ENCODE results near the gene TCF3.
A peak's percentile ranks its signal among the peaks of the same experiment; 100 is the strongest.
"Not testable (repeated sequence)": the region's sequence is repeated elsewhere in the genome, so short reads cannot be mapped to it uniquely, and the experiment has no call there.

TCF3 gene

DNA sequence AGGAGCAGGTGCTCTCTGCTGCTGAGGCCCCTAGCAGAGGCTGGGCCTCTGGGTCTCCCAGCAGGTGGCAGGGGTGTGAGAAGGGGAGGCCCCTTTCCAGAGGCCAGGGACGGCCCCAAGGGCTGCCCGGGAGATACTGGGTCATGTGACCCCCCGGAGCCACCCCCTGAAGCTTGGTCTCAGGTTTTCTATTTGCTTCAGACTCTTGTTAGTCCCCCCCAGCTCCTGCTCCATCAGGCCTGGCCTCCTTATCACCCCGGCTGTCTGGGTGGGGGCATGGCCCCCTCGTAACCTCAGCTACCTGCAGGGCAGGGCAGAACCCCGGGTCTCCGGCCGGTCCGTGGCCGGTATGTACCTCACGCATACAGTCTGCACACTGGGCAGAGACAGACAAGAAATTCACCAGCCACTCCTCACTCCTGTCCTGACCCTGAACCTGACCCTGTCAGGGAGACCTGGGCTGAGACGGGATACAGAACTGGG lies 13.2 kb upstream of the TCF3 start:
- no peaks in the 10 kb centered on the region for H3K36me3 Mint-ChIP-seq
- peaks cover 0 to 2% of the 10 kb centered on the region in 2 donors for H3K9me3 Mint-ChIP-seq
- peak; percentile 61 for DNase-seq
- H3K4me1 Mint-ChIP-seq = peaks cover 39 to 79% of the 10 kb centered on the region in 2 donors
- peak; percentile 22 to 35 for ATAC-seq (replicated peaks)
- H3K27me3 Mint-ChIP-seq = no peaks in the 10 kb centered on the region
- peak overlapping the region; percentile 82 for H3K27ac Mint-ChIP-seq
- peak overlapping the region; percentile 11 to 45 for H3K4me3 Mint-ChIP-seq

DNA sequence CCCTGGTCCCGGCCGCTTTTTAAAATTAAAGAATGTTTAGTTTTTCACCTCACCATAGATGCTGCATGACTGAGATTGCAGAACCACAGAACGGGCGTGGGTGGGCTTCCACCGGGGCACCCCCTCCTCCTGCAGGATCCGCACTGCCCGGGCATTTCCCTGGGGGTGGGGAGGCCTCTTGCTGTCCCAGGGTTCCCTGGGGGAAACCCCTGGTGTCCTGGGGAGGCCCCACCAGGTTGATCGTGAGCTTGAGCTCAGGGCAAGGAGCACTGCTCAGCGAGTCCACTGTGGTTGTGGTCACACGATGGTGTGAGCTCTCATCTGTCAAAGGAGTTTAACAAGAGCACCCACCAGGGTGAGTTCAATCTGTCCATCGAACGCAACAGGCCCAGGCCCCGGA lies 11.4 kb upstream of the TCF3 start:
- Mint-ChIP-seq H3K4me1 (peaks cover 34 to 83% of the 10 kb centered on the region in 2 donors), H3K27me3 (no peaks in the 10 kb centered on the region), H3K36me3 (no peaks in the 10 kb centered on the region), H3K27ac (peak overlapping the region; percentile 73), H3K4me3 (peak overlapping the region; percentile 48 to 54), H3K9me3 (peaks cover 3 to 5% of the 10 kb centered on the region in 2 donors)
- DNase-seq (peak; percentile 94), ATAC-seq (replicated peaks) (peak; percentile 35 to 50)

DNA sequence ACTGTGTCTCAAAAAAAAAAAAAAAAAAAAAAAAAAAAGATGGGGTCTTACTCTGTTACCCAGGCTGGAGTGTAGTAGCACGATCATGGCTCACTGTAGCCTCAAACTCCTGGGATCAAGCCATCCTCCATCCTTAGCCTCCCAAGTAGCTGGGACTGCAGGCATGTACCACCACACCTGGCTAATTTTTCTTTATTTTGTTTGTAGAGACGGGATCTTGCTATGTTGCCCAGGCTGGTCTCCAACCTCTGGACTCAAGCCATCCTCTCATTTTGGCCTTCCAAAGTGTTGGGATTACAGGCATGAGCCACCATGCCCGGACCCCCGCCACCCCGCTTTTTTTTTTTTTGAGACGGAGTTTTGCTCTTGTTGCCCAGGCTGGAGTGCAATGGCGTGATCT lies 10.8 kb upstream of the TCF3 start:
- not testable (repeated sequence) for DNase-seq; H3K36me3 Mint-ChIP-seq; H3K9me3 Mint-ChIP-seq; ATAC-seq (replicated peaks); H3K27me3 Mint-ChIP-seq
- Mint-ChIP-seq H3K27ac (peak overlapping the region; percentile 73), H3K4me1 (peaks cover 34 to 83% of the 10 kb centered on the region in 2 donors), H3K4me3 (peak overlapping the region in 1 of 2 donors; percentile 54)

DNA sequence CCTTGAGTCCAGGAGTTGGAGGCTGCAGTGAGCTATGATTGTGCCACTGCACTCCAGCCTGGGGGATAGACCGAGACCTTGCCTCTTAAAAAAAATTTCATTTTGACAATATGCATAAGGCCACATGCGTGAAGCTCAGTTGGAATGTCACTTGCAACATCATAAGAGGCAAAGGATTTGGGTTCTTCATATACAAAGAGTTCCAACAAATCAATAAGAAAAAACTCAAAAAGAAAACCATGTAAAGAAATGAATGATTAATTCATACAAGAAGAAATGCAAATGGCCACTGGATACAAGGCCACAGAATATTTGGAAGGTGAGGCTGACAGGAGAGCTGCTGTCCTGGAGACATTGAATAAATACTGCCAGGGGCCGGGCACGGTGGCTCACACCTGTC lies 9.6 kb upstream of the TCF3 start:
- Mint-ChIP-seq H3K9me3 (peaks cover 3 to 5% of the 10 kb centered on the region in 2 donors), H3K27me3 (no peaks in the 10 kb centered on the region), H3K4me1 (peaks cover 31 to 78% of the 10 kb centered on the region in 2 donors), H3K27ac (no peak overlapping the region), H3K4me3 (no peak overlapping the region), H3K36me3 (peaks cover 0 to 2% of the 10 kb centered on the region in 2 donors)
- ATAC-seq (replicated peaks) = no peak
- DNase-seq = no peak

DNA sequence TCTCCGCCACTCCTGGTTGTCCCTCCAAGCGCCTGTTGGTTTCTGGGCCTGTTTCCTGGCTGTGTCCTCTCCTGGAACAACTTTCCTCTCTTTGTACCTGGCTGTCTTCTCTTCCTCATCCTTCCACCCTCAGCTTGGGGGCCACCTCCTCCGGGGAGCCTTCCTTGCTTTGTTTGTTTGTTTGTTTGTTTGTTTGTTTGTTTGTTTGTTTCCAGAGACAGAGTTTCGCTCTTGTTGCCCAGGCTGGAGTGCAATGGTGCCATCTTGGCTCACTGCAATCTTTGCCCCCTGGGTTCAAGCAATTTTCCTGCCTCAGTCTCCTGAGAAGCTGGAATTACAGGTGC lies 6.6 kb upstream of the TCF3 start:
- Mint-ChIP-seq H3K9me3 (peaks cover 3 to 5% of the 10 kb centered on the region in 2 donors), H3K4me1 (peaks cover 39 to 76% of the 10 kb centered on the region in 2 donors), H3K4me3 (no peak overlapping the region), H3K36me3 (peaks cover 0 to 2% of the 10 kb centered on the region in 2 donors), H3K27ac (no peak overlapping the region), H3K27me3 (no peaks in the 10 kb centered on the region)
- DNase-seq = no peak
- ATAC-seq (replicated peaks) = no peak

DNA sequence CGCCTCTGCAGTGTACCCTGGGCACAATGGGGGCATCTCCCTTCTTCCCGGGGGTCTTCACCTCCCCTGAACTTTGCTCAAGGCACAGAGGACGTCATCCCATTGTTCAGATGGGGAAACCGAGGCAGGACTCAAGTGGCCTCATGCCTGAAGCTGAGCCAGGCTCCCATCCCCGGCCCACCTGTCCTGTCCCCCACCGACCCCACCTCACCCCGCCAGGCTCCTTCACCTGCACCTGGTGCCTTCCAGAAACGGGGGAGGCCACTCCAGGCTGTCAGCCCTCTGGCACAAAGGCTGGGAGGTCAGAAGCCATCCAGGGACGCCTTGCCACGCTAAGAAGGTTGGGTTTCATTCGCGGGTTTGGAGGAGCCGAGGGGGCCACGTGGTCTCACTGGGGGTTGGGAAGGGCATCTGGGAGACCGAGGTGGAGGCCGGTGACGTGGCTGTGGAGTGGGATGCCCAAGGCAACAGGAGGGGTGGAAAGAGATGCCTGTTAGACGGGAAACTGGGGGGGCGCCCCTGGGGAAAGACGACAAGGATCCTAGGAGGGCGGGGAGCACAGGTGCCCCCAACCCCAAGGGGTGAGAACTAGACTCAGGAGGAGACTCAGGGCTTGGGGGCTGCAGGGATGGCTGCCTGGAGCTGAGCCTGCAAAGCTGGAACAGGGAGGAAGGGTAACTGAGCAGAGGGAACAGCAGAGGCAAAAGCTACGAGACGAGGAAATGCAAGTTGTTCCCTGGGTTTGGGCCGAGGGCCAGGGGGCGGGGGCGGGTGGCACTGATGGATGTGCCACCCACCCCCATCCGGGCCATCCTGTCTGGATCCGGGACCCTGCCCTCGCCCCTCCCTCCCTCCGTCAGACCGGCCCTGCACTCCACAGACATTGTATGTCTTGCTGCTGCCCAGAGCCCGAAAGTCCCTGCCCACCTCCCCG lies 6.0 kb upstream of the TCF3 start:
- peaks cover 3 to 5% of the 10 kb centered on the region in 2 donors for H3K9me3 Mint-ChIP-seq
- ATAC-seq (replicated peaks) (no peak), DNase-seq (no peak)
- H3K27me3 Mint-ChIP-seq = no peaks in the 10 kb centered on the region
- H3K27ac Mint-ChIP-seq = peak overlapping the region; percentile 9
- H3K4me3 Mint-ChIP-seq = no peak overlapping the region
- H3K36me3 Mint-ChIP-seq = peaks cover 0 to 2% of the 10 kb centered on the region in 2 donors
- H3K4me1 Mint-ChIP-seq = peaks cover 37 to 71% of the 10 kb centered on the region in 2 donors

DNA sequence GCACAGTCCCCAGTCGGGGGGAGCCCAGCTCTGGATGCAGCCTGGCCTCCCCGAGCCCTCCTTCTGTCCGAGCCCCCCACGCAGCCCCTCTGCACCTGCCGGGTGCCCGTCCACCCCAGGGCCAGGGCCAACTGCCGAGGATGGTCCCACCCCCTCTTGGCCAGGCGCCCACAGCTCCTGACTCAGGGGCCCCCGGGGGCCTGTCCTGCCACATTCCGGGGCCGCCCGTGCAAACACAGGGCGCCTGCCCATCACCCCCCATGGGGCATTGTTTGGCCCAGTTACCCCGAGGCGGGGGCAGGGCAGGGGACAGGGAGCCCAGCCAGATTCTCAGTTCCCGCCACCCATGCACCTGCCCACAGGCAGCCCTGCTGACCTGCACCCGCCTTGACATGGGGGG lies 5.3 kb upstream of the TCF3 start:
- Mint-ChIP-seq H3K4me1 (peaks cover 37 to 70% of the 10 kb centered on the region in 2 donors), H3K36me3 (peaks cover 0 to 2% of the 10 kb centered on the region in 2 donors), H3K27me3 (no peaks in the 10 kb centered on the region), H3K4me3 (no peak overlapping the region), H3K9me3 (peaks cover 3 to 5% of the 10 kb centered on the region in 2 donors), H3K27ac (no peak overlapping the region)
- no peak for DNase-seq
- ATAC-seq (replicated peaks) = no peak

DNA sequence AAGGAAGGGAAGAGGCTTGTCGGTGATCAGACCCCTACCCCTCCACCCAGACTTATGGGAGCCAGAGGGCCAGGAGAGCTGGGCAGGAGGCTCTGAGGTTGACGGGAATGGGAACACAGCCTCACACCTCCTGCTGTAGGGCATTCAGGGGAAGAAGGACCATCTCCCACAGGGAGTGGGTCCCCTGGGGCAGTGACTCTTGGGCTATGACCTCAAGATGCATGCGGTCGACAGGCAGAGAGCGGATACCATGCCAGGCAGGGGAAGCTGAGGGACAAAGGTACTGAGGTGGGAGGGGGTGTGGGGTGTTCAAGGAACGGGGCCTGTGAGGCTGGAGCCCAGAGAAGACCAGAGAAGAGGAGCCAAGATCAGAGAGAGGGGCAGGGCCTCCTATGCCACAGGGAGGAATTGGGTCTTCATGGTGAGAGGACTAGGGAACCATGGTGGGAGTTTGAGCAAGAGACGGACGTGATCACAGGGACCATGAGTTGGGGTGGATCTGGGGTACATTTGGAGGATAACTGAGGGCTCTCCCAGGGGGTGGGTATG lies 4.6 kb upstream of the TCF3 start:
- Mint-ChIP-seq H3K27ac (peak overlapping the region; percentile 81), H3K9me3 (peaks cover 3 to 5% of the 10 kb centered on the region in 2 donors), H3K36me3 (peaks cover 0 to 2% of the 10 kb centered on the region in 2 donors), H3K27me3 (no peaks in the 10 kb centered on the region), H3K4me3 (no peak overlapping the region), H3K4me1 (peaks cover 36 to 66% of the 10 kb centered on the region in 2 donors)
- DNase-seq (no peak), ATAC-seq (replicated peaks) (no peak)

DNA sequence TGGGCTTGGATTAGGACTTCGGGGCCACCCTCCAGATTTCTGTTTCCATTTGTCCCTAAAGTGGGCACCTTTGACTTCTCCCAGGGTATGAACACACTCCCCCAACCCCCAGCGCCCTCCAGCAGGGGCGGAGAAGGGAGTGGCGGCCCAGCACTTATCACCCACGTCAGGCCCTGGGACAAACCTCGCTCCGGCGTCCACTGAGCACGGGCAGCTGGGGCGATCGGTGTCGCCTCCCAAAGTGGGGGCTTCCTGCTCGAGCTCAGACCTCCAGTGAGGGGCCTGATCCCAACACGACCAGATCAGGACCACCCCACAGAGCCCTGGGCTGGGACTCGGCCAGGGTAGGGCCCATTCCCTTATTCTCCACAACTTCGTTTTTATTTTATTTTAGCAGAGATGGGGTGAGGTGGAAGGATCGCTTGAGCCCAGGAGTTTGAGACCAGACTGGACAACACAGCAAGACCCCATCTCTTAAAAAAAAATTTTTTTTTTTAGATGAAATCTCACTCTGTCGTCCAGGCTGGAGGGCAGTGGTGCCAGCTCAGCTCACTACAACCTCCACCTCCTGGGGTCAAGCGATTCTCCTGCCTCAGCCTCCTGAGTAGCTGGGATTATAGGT lies 3.7 kb upstream of the TCF3 start:
- no peak overlapping the region for H3K27ac Mint-ChIP-seq
- H3K9me3 Mint-ChIP-seq = peaks cover 3% of the 10 kb centered on the region in 2 donors
- DNase-seq = no peak
- peaks cover 37 to 63% of the 10 kb centered on the region in 2 donors for H3K4me1 Mint-ChIP-seq
- H3K27me3 Mint-ChIP-seq = no peaks in the 10 kb centered on the region
- H3K4me3 Mint-ChIP-seq = no peak overlapping the region
- peaks cover 4% of the 10 kb centered on the region in 2 donors for H3K36me3 Mint-ChIP-seq
- ATAC-seq (replicated peaks) = no peak

DNA sequence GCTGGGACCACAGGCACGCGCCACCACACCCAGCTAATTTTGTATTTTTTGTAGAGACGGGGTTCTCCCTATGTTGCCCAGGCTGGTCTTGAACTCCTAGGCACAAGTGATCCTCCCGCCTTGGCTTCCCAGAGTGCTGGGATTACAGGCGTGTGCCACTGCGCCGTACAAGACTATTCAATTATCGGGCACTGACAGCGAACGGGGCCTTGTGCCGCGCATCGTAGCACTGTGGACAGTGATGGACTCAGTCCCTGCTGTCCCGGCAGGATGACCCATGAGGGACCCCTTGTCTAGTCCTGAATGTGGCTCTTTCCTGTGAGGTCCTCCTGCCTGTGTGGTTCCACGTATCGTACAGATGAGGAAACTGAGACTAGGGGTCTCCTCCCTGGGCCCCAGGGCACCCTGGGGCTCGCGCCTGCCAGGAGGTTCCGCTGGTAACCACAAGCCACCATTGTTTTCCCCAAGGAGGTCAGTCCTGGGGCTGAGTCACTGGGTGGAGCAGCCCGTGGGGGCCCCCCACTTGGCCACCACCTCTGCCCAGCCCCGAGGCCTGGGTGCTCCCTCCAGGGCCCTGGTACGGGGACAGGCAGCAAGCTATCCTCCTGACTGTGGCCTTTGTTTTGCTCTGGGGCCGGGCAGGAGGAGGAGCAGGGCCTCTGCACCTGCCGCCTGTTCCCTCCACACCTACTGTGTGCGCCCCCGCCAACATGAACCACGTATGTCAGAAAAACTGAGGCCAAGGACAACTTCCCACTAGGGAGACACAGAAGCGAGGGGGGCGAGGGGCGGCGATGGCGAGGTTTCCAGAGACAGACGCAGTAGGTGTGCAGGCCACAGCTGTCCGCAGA lies 2.9 kb upstream of the TCF3 start:
- DNase-seq = no peak
- H3K4me1 Mint-ChIP-seq = peaks cover 37 to 63% of the 10 kb centered on the region in 2 donors
- peak overlapping the region in 1 of 2 donors; percentile 48 for H3K4me3 Mint-ChIP-seq
- H3K9me3 Mint-ChIP-seq = peaks cover 1 to 3% of the 10 kb centered on the region in 2 donors
- H3K36me3 Mint-ChIP-seq = peaks cover 10 to 11% of the 10 kb centered on the region in 2 donors
- ATAC-seq (replicated peaks) = peak in 1 of 2 donors; percentile 7
- no peaks in the 10 kb centered on the region for H3K27me3 Mint-ChIP-seq
- H3K27ac Mint-ChIP-seq = no peak overlapping the region

DNA sequence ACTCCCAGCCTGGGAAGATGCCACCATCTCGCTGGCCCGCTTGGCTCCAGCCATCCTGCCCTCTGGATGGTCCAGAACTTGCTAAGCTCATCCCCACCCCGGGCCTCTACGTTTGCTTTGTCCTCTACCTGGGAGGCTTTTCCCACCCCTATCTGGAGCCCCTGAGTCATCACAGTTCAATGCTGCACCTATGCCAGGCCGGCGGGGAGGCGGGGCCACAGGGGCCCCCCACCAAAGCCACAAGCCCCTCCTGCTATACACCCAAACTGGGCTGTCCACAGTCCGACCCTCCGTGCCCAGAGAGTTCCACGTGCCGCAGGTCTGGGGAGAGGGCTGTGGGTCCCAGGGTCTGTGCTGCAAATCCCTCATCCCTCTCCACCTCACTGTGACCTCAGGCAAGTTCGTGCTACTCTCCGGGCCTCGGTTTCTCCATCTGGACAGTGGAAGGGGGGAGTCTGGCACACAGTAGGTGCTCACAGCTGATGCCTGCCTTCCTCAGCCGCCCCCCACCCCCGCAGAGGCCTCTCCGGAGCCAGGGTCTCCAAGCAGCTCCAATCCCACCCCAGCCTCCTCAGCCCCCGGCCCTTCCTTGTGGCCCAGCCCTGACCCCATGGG lies 1.9 kb upstream of the TCF3 start:
- peak overlapping the region; percentile 51 for H3K27ac Mint-ChIP-seq
- H3K9me3 Mint-ChIP-seq = no peaks in the 10 kb centered on the region
- H3K4me1 Mint-ChIP-seq = peaks cover 44 to 64% of the 10 kb centered on the region in 2 donors
- H3K27me3 Mint-ChIP-seq = no peaks in the 10 kb centered on the region
- ATAC-seq (replicated peaks) (no peak), DNase-seq (no peak)
- peak overlapping the region; percentile 67 to 68 for H3K4me3 Mint-ChIP-seq
- peaks cover 18% of the 10 kb centered on the region in 2 donors for H3K36me3 Mint-ChIP-seq

DNA sequence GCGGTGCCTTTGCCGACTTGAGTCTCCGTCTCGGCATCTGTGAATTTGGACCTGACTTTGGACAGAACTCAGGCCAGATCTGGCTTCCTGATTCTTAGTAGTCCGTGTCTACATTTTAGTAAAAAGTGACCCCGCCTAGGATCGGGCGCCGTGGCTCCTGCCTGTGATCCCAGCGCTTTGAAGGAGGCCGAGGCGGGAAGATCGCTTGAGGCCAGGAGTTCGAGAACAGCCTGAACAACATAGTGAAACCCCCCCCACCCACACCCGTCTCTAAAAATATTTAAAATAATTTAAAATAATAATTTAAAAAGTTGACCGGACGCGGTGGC lies 849 bp upstream of the TCF3 start:
- Mint-ChIP-seq H3K36me3 (peaks cover 19 to 21% of the 10 kb centered on the region in 2 donors), H3K9me3 (no peaks in the 10 kb centered on the region), H3K4me1 (peaks cover 42 to 64% of the 10 kb centered on the region in 2 donors), H3K4me3 (peak overlapping the region; percentile 85 to 89), H3K27me3 (no peaks in the 10 kb centered on the region), H3K27ac (peak overlapping the region; percentile 97)
- no peak for ATAC-seq (replicated peaks)
- no peak for DNase-seq

DNA sequence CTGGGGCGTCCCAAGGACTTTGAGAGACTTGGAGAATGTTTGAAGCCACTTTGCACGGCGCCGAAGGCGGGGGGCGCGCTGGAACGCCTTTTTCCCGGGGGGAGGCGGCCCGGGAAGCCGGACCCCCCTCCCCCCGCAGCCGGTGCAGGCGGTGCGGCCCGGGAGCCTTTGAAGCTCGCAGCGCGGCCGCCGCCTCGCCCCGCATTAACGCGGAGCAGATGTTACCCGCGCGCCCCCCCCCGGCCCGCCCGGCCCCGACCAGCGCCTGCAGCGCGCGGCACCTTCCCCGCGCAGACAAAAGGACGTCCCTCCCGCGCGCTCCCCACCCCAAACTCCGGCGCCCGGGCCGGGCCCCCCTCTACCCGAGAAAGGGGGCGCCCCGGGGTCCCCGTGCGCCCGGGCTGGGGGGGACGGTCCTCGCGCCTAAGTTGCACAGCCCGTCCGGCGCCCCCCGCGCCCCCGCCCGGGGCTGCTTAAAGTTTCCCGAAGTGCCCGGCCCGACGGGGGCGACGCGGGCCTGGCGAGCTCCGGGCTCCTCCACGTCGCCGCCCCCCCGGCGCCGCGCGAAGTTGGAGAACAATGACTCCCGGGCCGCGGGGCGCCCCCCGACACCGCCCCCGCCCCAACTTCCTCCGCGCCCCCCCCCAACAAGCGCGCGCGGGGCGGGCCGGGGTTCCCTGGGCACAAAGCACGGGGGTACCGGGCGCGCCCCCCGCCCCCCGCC lies 685 bp downstream of the TCF3 start:
- ATAC-seq (replicated peaks) (no peak), DNase-seq (no peak)
- Mint-ChIP-seq H3K4me3 (peak overlapping the region; percentile 93 to 99), H3K27me3 (no peaks in the 10 kb centered on the region), H3K36me3 (peaks cover 22 to 24% of the 10 kb centered on the region in 2 donors), H3K9me3 (no peaks in the 10 kb centered on the region), H3K27ac (peak overlapping the region; percentile 98), H3K4me1 (peaks cover 45 to 69% of the 10 kb centered on the region in 2 donors)

Data from stimulated activated naive B cell treated with anti-CD40 and anti-IgM and Interleukin-4, amounts not matched to agents 10 μg/mL and 1 μg/mL and 100 μg/mL, for 72 hours (primary cell).